ENCODE results near the gene PSD2. TPM values are rescaled to one million over a fixed set of nuclear protein-coding genes. Genes with fewer than 3 reads are reported as not detected.

PSD2 gene
- total RNA-seq, 1 experiment from 2014 or later, result 0.22 TPM

- Histone ChIP-seq H3K79me1 (ENCODE audit: insufficient read depth, low read depth, low read length, poor library complexity, severe bottlenecking) (no peaks in the 10 kb centered on the region), H2BK20ac (ENCODE audit: low read depth, low read length, poor library complexity, severe bottlenecking) (no peak overlapping the region), H4K8ac (replicated peaks; ENCODE audit: insufficient read length, low read depth, low read length) (no peak overlapping the region), H3K27me3 (ENCODE audit: insufficient read depth, low read length) (no peaks in the 10 kb centered on the region; the same call in 1 of the 2 replicates), H4K5ac (ENCODE audit: insufficient read length, low read depth, low read length) (no peak overlapping the region), H2BK120ac (ENCODE audit: low read depth, low read length, poor library complexity, severe bottlenecking) (no peak overlapping the region), H3K56ac (ENCODE audit: insufficient read length, low read depth, low read length) (no peak overlapping the region), H2AFZ (ENCODE audit: low read length) (no peak overlapping the region), H3K14ac (ENCODE audit: insufficient read depth, low read length) (no peak overlapping the region), H3K23ac (ENCODE audit: insufficient read length, low read depth, low read length) (no peak overlapping the region), H3K23me2 (ENCODE audit: insufficient read length, low read depth, low read length, poor library complexity, severe bottlenecking) (no peaks in the 10 kb centered on the region), H2AK5ac (ENCODE audit: insufficient read length, low read length) (no peak overlapping the region), H2BK12ac (ENCODE audit: insufficient read length, low read depth, low read length) (no peak overlapping the region), H3K4me1 (ENCODE audit: insufficient read depth, low read length) (peaks cover 3% of the 10 kb centered on the region; the same call in 1 of the 2 replicates), H3K79me2 (ENCODE audit: insufficient read depth, low read length) (no peaks in the 10 kb centered on the region), H4K20me1 (ENCODE audit: control insufficient read depth, insufficient read depth, insufficient read length) (no peaks in the 10 kb centered on the region), H3K4me2 (ENCODE audit: insufficient read depth, insufficient read length, low read length) (no peak overlapping the region), H3K9me3 (ENCODE audit: control insufficient read depth, low read depth, low read length) (no peaks in the 10 kb centered on the region), H3T11ph (ENCODE audit: low read length) (no peak overlapping the region), H3K9ac (ENCODE audit: extremely low read depth, insufficient read length, low read length) (no peak overlapping the region), H3K18ac (ENCODE audit: insufficient read length, low read depth, low read length) (no peak overlapping the region), H2BK5ac (ENCODE audit: insufficient read length, low read length) (no peak overlapping the region), H2BK15ac (ENCODE audit: low read depth, low read length) (no peak overlapping the region), H3K27ac (ENCODE audit: insufficient read length, low read depth, low read length) (no peak overlapping the region), H3K4ac (ENCODE audit: low read depth, low read length) (no peak overlapping the region), H4K91ac (ENCODE audit: insufficient read length, low read depth, low read length) (no peak overlapping the region)
- Mint-ChIP-seq H3K27ac (no peak overlapping the region), H3K9me3 (no peaks in the 10 kb centered on the region; a peak in 2 of 5 replicates), H3K36me3 (ENCODE audit: insufficient read depth in 1 of 3, low read depth in 3 of 3) (no peaks in the 10 kb centered on the region), H3K4me1 (peaks cover 38 to 42% of the 10 kb centered on the region in 2 experiments), H3K4me3 (peak overlapping the region; percentile 56 to 73), H3K27me3 (ENCODE audit: low read depth) (peaks cover 72% of the 10 kb centered on the region)
- TF ChIP-seq CTCF (conservative IDR thresholded peaks at IDR 0.05), result no peak
- no peak for DNase-seq
- no CpG with 5 or more reads among the region's 11 CpGs for WGBS (ENCODE audit: extremely low coverage, insufficient read length, low lambda C conversion rate)
Measured at GRCh38 chr5:139764886-139765408, 30.7 kb upstream of the PSD2 start.

Data from H9 (cell line).